NCI-H2081 (cell line): ENCODE measurements around the gene RABL6.
"Not testable (repeated sequence)": the region's sequence is repeated elsewhere in the genome, so short reads cannot be mapped to it uniquely, and the experiment has no call there.

ENCODE experiments used
- DNase-seq, 2 experiments: peaks; one replicate each; lab custom pipeline; 2025; lab: John Stamatoyannopoulos, UW

Gene RABL6

GRCh38 chr9:136835932-136836904, 28.5 kb downstream of the RABL6 start:
- no peak for DNase-seq

DNA sequence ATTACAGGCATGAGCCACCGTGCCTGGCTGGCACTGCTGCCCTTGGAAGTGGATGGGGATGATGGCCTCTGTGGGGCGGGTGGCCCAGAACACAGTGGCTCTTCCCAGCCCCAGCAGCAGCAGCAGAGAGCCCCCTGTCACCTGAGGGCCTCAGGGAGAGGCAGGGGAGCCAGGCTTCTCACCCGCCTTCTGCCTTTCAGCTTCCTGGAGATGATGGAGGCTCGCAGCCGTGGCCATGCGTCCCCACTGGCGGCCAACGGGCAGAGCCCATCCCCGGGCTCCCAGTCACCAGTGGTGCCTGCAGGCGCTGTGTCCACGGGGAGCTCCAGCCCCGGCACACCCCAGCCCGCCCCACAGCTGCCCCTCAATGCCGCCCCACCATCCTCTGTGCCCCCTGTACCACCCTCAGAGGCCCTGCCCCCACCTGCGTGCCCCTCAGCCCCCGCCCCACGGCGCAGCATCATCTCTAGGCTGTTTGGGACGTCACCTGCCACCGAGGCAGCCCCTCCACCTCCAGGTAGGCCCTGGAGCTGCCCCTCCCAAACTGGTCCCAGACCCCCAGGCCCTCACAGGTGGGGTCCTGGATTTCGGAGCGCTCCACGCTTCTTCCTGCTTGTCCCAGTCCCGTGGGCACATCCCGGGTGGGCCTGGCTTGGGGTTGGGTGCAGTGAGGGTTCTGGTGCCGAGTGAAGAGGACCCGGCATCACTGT, 29.6 kb downstream of the RABL6 start:
- no peak for DNase-seq

DNA sequence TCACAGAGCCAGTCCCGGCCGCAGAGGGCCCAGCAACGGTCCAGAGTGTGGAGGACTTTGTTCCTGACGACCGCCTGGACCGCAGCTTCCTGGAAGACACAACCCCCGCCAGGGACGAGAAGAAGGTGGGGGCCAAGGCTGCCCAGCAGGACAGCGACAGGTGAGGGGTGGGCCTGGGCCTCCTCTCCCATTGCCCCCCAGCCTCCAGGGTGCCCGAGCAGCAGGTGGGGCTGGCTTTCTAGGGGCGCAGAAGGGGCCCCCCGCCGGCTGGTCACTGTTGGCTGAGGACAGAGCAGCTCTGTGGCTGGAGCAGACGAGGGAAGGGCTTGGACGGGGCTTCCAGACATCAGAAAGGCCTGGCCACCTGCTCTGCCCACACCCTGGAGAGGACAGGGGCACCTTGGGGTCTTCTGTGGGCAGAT, 30.1 kb downstream of the RABL6 start:
- not testable (repeated sequence) for DNase-seq

- DNase-seq, result no peak
These were observed 30.8 kb downstream of the RABL6 start for GRCh38 chr9:136838314-136839228.

DNA sequence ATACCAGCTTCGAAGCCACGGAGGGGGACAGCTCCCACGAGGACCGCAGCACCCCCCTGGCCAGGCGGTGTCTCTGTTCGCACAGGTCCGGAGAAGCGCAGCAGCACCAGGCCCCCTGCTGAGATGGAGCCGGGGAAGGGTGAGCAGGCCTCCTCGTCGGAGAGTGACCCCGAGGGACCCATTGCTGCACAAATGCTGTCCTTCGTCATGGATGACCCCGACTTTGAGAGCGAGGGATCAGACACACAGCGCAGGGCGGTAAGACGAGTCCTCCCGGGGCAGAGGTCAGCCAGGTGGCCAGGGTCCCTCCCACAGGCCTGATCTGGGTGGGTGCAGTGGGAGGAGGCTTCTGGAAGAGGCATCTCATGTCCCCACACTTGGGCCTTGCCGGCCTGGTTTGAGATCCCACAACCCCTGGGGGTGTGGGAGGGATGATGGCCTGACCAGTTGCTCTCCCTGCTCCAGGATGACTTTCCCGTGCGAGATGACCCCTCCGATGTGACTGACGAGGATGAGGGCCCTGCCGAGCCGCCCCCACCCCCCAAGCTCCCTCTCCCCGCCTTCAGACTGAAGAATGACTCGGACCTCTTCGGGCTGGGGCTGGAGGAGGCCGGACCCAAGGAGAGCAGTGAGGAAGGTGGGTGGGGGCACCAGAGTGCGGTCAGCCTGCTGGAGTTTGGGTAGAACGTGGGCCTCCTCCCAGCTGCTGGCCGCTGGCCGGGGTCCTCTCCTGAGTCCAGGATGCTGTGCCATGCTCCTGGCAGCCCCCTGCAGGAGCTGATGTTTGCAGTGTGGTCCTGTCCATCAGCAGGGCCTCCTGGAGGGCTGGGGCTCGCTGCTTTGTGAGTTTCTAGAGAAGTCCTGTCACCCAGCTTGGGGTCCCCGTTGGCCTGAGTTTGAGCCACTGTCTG, 31.7 kb downstream of the RABL6 start:
- no peak for DNase-seq

GRCh38 chr9:136840140-136840876, 32.6 kb downstream of the RABL6 start:
- DNase-seq, result peak in 1 of 2 experiments; percentile 19

GRCh38 chr9:136840877-136841645, 33.3 kb downstream of the RABL6 start:
- DNase-seq, result peak; percentile 87 to 91

DNA sequence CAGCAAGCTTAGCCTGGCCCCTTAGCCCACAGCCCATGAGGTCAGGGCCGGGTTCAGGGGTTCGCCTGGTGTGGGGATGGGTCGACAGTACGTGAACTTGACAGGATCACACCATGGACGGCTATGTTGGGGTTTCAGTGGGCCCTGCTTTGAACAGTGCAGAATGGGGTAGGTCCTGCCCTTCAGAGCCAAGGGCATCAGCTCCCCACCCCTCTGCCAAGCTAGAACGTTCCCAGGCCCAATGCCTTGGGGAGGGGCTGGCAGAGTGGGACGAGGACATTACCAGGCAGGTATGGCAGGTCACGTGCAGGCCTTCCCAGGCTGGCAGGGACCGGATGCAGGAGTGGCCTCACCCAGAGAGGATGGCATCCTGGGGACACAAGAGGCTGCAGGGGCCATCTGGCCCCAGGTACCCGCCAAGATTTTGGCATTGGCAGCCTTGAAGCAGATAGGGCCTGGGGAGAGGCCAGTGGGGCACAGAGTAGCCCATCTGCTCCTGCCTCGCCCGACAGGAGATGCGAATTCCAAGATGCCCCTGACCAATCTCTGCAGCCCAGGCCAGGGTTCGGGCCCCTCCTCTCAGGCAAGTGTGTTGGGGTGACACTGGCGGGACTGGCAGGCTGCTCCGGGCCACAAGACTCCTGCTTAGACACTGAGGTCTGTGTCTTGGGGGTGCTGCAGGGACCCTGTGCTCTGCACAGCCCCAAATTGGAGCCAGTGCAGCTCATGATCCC, 34.1 kb downstream of the RABL6 start:
- peak; percentile 39 to 66 for DNase-seq

GRCh38 chr9:136842380-136842948, 34.7 kb downstream of the RABL6 start, which contains the start of gene AJM1:
TSS of gene AJM1 (plus strand) at chr9:136842478. CDS start at chr9:136844415, 1,937 bp downstream.
- DNase-seq, result peak; percentile 63 to 75

DNA sequence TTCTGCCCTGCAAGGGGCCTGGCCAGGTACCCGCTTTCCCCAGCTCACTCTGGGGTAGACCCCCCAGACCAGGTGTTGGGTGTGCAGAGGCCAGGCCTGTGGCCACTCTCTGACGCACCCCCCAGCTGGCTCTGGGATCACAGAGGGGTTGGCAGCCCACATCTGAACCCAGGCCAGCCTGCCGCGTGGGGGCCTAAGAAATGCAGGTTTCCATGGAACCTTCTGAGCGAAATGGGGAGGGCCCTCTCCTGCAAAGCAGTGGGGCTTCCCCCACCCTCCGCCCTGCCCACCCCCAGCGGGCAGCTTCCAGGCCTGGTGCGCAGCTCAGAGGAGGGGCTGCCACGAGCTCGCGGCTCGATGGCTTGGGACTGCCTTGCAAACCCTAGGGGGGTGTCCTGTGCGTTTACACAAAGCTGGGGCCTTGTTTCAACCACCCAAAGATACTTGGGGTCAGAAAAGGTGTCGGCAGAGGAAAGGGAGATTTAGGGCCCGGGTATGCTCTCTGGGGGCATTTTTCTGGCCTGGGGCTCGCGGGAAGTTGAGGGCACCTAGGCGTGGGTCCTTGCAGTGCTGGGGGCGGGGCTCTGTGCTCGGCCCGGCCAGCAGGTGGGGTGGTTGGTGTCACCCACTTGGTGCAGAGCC, 35.5 kb downstream of the RABL6 start:
- DNase-seq, result not testable (repeated sequence)

GRCh38 chr9:136843801-136844740, 36.3 kb downstream of the RABL6 start:
- DNase-seq, result not testable (repeated sequence)

- DNase-seq, result no peak
These were observed 37.2 kb downstream of the RABL6 start for GRCh38 chr9:136844761-136845464.

DNA sequence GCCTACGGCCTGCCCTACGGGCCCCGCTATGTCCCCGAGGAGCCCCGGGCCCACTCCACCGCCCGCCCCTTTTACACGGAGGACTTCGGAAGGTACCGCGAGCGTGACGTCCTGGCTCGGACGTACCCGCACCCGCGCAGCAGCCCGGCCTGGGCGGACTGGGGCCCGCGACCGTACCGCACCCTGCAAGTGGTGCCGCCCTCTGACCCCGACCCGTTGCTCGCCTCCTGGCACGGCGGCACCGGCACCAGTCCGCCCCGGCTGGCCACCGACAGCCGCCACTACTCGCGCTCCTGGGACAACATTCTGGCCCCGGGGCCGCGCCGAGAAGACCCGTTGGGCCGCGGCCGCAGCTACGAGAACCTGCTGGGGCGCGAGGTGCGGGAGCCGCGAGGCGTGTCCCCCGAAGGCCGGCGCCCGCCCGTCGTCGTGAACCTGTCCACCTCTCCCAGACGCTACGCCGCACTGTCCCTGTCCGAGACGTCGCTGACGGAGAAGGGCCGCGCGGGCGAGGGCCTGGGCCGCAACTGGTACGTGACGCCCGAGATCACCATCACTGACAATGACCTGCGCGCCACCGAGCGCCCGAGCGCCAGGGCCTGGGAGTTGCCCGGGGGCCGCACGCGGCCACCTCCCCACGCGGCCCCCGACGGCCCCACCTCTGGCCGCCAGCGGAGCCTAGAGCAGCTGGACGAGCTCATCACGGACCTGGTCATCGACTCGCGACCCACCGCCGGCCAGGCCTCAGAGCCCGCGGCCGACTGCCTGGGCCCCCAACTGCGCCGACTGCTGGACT, 37.9 kb downstream of the RABL6 start:
- DNase-seq, result no peak

DNA sequence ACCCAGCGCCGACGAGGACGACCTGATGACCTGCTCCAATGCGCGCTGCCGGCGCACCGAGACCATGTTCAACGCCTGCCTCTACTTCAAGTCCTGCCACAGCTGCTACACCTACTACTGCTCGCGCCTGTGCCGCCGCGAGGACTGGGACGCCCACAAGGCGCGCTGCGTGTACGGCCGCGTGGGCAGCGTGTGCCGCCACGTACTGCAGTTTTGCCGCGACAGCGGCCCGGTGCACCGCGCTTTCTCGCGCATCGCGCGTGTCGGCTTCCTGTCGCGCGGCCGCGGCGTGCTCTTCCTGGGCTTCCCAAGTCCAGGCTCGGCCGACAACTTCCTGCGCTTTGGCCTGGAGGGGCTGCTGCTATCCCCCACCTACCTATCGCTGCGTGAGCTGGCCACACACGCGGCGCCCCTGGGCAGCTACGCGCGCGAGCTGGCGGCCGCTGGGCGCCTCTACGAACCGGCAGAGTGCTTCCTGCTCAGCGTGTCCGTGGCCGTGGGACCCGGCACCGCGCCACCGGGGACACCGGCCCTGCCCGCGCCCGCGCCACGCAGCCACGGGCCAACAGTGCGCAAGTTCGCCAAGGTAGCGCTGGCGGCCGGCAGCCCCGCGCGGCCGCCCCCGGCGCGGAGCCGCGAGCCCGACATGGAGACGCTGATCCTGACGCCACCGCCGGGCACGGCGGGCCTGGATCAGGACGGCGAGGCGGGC, 38.8 kb downstream of the RABL6 start:
- DNase-seq, result no peak
